GM12801 (cell line): ENCODE data around the gene GIMAP5.

ENCODE experiments used
- CTCF ChIP-seq: IDR thresholded peaks from one replicate; pipeline ENCODE4 v1.5.1; 2011; ENCODE audit warnings: control low read depth; ENCODE audit not compliant: insufficient read length; ENCODE audit errors: extremely low read depth

Gene GIMAP5

GRCh38 chr7:150737265-150738055 lies at the start of gene GIMAP5:
TSS of gene GIMAP5 (plus strand) at chr7:150737418. CDS start at chr7:150740885, 3,467 bp downstream.
- no peak for TF ChIP-seq CTCF

GRCh38 chr7:150688630-150689029 lies 48.6 kb upstream of the GIMAP5 start:
- TF ChIP-seq CTCF = no peak

GRCh38 chr7:150695654-150696053 lies 41.6 kb upstream of the GIMAP5 start:
- TF ChIP-seq CTCF = no peak

- no peak for TF ChIP-seq CTCF
These were observed 34.0 kb upstream of the GIMAP5 start for GRCh38 chr7:150703209-150703608.

GRCh38 chr7:150715293-150715692 lies 21.9 kb upstream of the GIMAP5 start:
- TF ChIP-seq CTCF = no peak

GRCh38 chr7:150715738-150716137 lies 21.5 kb upstream of the GIMAP5 start:
- TF ChIP-seq CTCF = no peak

GRCh38 chr7:150716368-150716767 lies 20.9 kb upstream of the GIMAP5 start, which contains the start of gene GIMAP1:
TSS of gene GIMAP1 (plus strand) at chr7:150716613. CDS start at chr7:150719048, 2,435 bp downstream.
- no peak for TF ChIP-seq CTCF
